HEK293 (cell line): ENCODE data around the gene CSGALNACT2.

Source experiments
- CTCF ChIP-seq: fragments of 450-650 bp; formaldehyde crosslinking; IDR thresholded peaks from 2 replicates; pipeline ENCODE4 v1.5.1; 2016; ENCODE audit warnings: missing biosample characterization, missing genetic modification characterization
- GLIS1 ChIP-seq: fragments of 450-650 bp; formaldehyde crosslinking; IDR thresholded peaks from 2 replicates; pipeline ENCODE4 v1.5.1; 2016; ENCODE audit warnings: missing biosample characterization, missing genetic modification characterization
- TCF7L2 ChIP-seq: IDR thresholded peaks from 2 replicates; pipeline ENCODE4 v1.6.1; 2011; ENCODE audit warnings: low read depth, mild to moderate bottlenecking, inconsistent platforms, low read length, moderate library complexity, borderline replicate concordance
- ZBTB1 ChIP-seq: fragments of 450-650 bp; formaldehyde crosslinking; IDR thresholded peaks from 2 replicates; pipeline ENCODE4 v1.5.1; 2016; ENCODE audit warnings: missing biosample characterization, missing genetic modification characterization
- ZBTB21 ChIP-seq: fragments of 450-650 bp; formaldehyde crosslinking; IDR thresholded peaks from 2 replicates; pipeline ENCODE4 v1.5.1; 2017; ENCODE audit warnings: missing biosample characterization, missing genetic modification characterization
- ZNF274 ChIP-seq, 2 experiments: fragments of 200-500 bp in 1 of 2; fragments of 450-650 bp in 1 of 2; sonication (Bioruptor generic) in 1 of 2; formaldehyde crosslinking in 1 of 2; IDR thresholded peaks; 2 replicates each; pipeline versions ENCODE4 v1.5.1 to v1.6.1; 2014 to 2016; ENCODE audit warnings: borderline replicate concordance in 1 of 2, inconsistent platforms in 1 of 2, low read length in 1 of 2, missing biosample characterization in 1 of 2, missing genetic modification characterization in 1 of 2
- ZNF530 ChIP-seq: fragments of 450-650 bp; formaldehyde crosslinking; IDR thresholded peaks from 2 replicates; pipeline ENCODE4 v1.5.1; 2016; ENCODE audit warnings: low read depth, missing biosample characterization, missing genetic modification characterization
- ZNF707 ChIP-seq: fragments of 450-650 bp; formaldehyde crosslinking; IDR thresholded peaks from 2 replicates; pipeline ENCODE4 v1.5.1; 2016; ENCODE audit warnings: missing biosample characterization, missing genetic modification characterization

- TF ChIP-seq ZBTB21 (tag by site-specific recombination): no peak
- no peak for TF ChIP-seq ZNF274 (IDR thresholded peaks at IDR 0.05; ENCODE audit: low read length)
- TF ChIP-seq ZNF274 (tag by site-specific recombination; IDR thresholded peaks at IDR 0.05; ENCODE audit: borderline replicate concordance): no peak
- TF ChIP-seq TCF7L2: no peak
- no peak for TF ChIP-seq CTCF
- TF ChIP-seq GLIS1 (tag by site-specific recombination): no peak
- TF ChIP-seq ZBTB1 (tag by site-specific recombination): no peak
- no peak for TF ChIP-seq ZNF530 (tag by site-specific recombination)
- no peak for TF ChIP-seq ZNF707 (tag by site-specific recombination)
Observed at GRCh38 chr10:43214956-43215561, 76.8 kb downstream of the CSGALNACT2 start.
